ENCODE data around the gene LYZL4.

GRCh38 chr3:42434777-42435380, 24.5 kb upstream of the LYZL4 start:
- TF ChIP-seq CTCF (IDR thresholded peaks at IDR 0.05 in 4 of 5, conservative IDR thresholded peaks at IDR 0.05 in 1 of 5) (no peak), POLR2A (IDR thresholded peaks at IDR 0.05) (no peak)

Data from gastrocnemius medialis (tissue), 4 donors.